Loucy (cell line): Measurements from ENCODE around the gene TMEM258.

Source experiments
- EZH2phosphoT487 ChIP-seq: fragments of 200-600 bp; IDR thresholded peaks from 2 replicates; pipeline ENCODE4 v1.6.1; 2018; ENCODE audit warnings: antibody characterized with exemption, mild to moderate bottlenecking, moderate library complexity, borderline replicate concordance
- TF ChIP-seq, protein P1 (sequence below): fragments of 200-600 bp; sonication (generic); conservative IDR thresholded peaks from 2 replicates; pipeline ENCODE4 v1.5.1; 2014; ENCODE audit warnings: mild to moderate bottlenecking, antibody characterized with exemption, low read length

DNA sequence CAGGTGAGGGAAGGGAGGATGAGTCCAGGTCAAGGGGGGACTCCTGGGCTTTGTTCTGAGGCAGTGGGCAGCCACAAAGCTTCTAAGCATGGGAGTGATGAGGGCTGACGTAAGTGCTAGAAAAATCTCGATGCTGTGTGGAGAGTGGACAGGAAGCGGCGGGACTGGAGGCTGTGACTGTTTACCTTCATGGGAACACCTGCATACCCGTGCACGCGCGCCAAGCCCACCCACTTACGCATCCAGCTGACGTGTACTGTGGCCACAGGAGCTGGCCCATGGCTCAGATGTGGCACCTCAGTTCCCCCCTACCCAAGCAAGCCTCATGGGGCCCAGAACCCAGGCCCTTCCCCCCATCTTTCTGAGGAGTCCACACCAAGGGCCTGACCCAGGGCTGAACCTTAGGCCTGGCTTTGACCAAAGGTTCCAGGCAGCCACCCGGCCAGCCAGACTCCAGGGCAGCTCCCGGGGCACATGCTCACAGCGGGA, 26.0 kb downstream of the TMEM258 start:
- TF ChIP-seq, protein P1, sequence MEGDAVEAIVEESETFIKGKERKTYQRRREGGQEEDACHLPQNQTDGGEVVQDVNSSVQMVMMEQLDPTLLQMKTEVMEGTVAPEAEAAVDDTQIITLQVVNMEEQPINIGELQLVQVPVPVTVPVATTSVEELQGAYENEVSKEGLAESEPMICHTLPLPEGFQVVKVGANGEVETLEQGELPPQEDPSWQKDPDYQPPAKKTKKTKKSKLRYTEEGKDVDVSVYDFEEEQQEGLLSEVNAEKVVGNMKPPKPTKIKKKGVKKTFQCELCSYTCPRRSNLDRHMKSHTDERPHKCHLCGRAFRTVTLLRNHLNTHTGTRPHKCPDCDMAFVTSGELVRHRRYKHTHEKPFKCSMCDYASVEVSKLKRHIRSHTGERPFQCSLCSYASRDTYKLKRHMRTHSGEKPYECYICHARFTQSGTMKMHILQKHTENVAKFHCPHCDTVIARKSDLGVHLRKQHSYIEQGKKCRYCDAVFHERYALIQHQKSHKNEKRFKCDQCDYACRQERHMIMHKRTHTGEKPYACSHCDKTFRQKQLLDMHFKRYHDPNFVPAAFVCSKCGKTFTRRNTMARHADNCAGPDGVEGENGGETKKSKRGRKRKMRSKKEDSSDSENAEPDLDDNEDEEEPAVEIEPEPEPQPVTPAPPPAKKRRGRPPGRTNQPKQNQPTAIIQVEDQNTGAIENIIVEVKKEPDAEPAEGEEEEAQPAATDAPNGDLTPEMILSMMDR = no peak
- no peak for TF ChIP-seq EZH2phosphoT487
